Muscle of leg (tissue), 11 donors: Measurements from ENCODE around the gene PAFAH1B1. TPM values are rescaled to one million over a fixed set of nuclear protein-coding genes. Genes with fewer than 3 reads are reported as not detected.
"Not testable (repeated sequence)": the region's sequence is repeated elsewhere in the genome, so short reads cannot be mapped to it uniquely, and the experiment has no call there.

Experiments used
- DNase-seq: peaks from one replicate; pipeline ENCODE4 v3.0.0; 2013
- H3K27ac ChIP-seq: one replicate; pipeline ENCODE4 v1.5.1; 2013; ENCODE audit warnings: mild to moderate bottlenecking, low read length, control low read depth
- H3K27me3 ChIP-seq: one replicate; pipeline ENCODE4 v1.6.1; 2013; ENCODE audit warnings: low read length; ENCODE audit not compliant: control insufficient read depth, insufficient read depth
- H3K36me3 ChIP-seq: one replicate; pipeline ENCODE4 v1.6.1; 2013; ENCODE audit warnings: low read length; ENCODE audit not compliant: control insufficient read depth, insufficient read depth
- H3K4me1 ChIP-seq: one replicate; pipeline ENCODE4 v1.6.1; 2013; ENCODE audit warnings: low read length; ENCODE audit not compliant: control insufficient read depth, insufficient read depth
- H3K4me3 ChIP-seq: one replicate; pipeline ENCODE4 v1.5.1; 2013; ENCODE audit warnings: low read length, control low read depth
- H3K9me3 ChIP-seq: replicated peaks from 2 replicates; pipeline ENCODE4 v1.6.1; 2013; ENCODE audit warnings: low read depth, low read length; ENCODE audit not compliant: control insufficient read depth
- whole genome bisulfite sequencing: methylation state at CpG from one replicate; pipeline ENCODE4 v1.1.5; 2013; ENCODE audit warnings: missing lambda C conversion rate; ENCODE audit not compliant: insufficient coverage; 5-methylcytosine and 5-hydroxymethylcytosine counted together
- polyA plus RNA-seq, 8 donors: library from polyadenylated mRNA; unstranded; fragments of 120-200 nt; gene quantifications; one replicate each; pipeline versions ENCODE4 v1.2.1 to v1.2.3, GENCODE V29; 2013; ENCODE audit warnings: inconsistent platforms in 1 of 8, low replicate concordance in 1 of 8; ENCODE audit not compliant: insufficient read length in 8 of 8, insufficient read depth in 1 of 8
- total RNA-seq: library from RNA; stranded (reverse); fragments of 120-200 nt; gene quantifications from one replicate; pipeline ENCODE4 v1.2.4, GENCODE V29; 2013

The PAFAH1B1 gene
- total and polyA plus RNA-seq, 9 donors, result 70.2 to 107 (median 80.8) TPM

- WGBS, result 77% methylated on average over 3 of the region's 9 CpGs
- peaks cover 7% of the 10 kb centered on the region for H3K9me3 ChIP-seq
- DNase-seq, result no peak
- no peak overlapping the region for H3K4me3 ChIP-seq
- H3K36me3 ChIP-seq, result peaks cover under 1% of the 10 kb centered on the region
- no peaks in the 10 kb centered on the region for H3K27me3 ChIP-seq
- no peak overlapping the region for H3K27ac ChIP-seq
- no peaks in the 10 kb centered on the region for H3K4me1 ChIP-seq
Observed at GRCh38 chr17:2631211-2631610, 37.8 kb downstream of the PAFAH1B1 start.

- DNase-seq, result no peak
- Histone ChIP-seq H3K9me3 (no peaks in the 10 kb centered on the region), H3K36me3 (peaks cover 8% of the 10 kb centered on the region), H3K27ac (no peak overlapping the region), H3K27me3 (no peaks in the 10 kb centered on the region), H3K4me1 (no peaks in the 10 kb centered on the region), H3K4me3 (no peak overlapping the region)
- WGBS, result 75% methylated on average over 8 of the region's 9 CpGs
Observed at GRCh38 chr17:2634361-2634960, 41.0 kb downstream of the PAFAH1B1 start.

GRCh38 chr17:2635241-2635640 lies 41.8 kb downstream of the PAFAH1B1 start:
- H3K27ac ChIP-seq, result no peak overlapping the region

GRCh38 chr17:2635675-2636074 lies 42.2 kb downstream of the PAFAH1B1 start:
- H3K4me3 ChIP-seq, result no peak overlapping the region
- WGBS, result no CpG with 5 or more reads among the region's 2 CpGs
- H3K4me1 ChIP-seq, result no peaks in the 10 kb centered on the region
- H3K27me3 ChIP-seq, result no peaks in the 10 kb centered on the region
- no peaks in the 10 kb centered on the region for H3K9me3 ChIP-seq
- no peak for DNase-seq
- H3K27ac ChIP-seq, result no peak overlapping the region
- peaks cover 11% of the 10 kb centered on the region for H3K36me3 ChIP-seq

More at GRCh38 chr17:2635241-2635640, 41.8 kb downstream of the PAFAH1B1 start:
- no peak for DNase-seq
- no peaks in the 10 kb centered on the region for H3K27me3 ChIP-seq
- H3K9me3 ChIP-seq, result no peaks in the 10 kb centered on the region
- 96% methylated on average over 3 of the region's 3 CpGs for WGBS
- no peak overlapping the region for H3K4me3 ChIP-seq
- peaks cover 8% of the 10 kb centered on the region for H3K36me3 ChIP-seq
- H3K4me1 ChIP-seq, result no peaks in the 10 kb centered on the region

- WGBS, result 94% methylated on average over 12 of the region's 13 CpGs
- H3K36me3 ChIP-seq, result peaks cover 15% of the 10 kb centered on the region
- H3K27me3 ChIP-seq, result no peaks in the 10 kb centered on the region
- H3K4me3 ChIP-seq, result no peak overlapping the region
- no peaks in the 10 kb centered on the region for H3K4me1 ChIP-seq
- no peak for DNase-seq
- H3K27ac ChIP-seq, result no peak overlapping the region
- H3K9me3 ChIP-seq, result no peaks in the 10 kb centered on the region
Observed at GRCh38 chr17:2636169-2636930, 42.9 kb downstream of the PAFAH1B1 start.

GRCh38 chr17:2637422-2637821 lies 44.0 kb downstream of the PAFAH1B1 start:
- Histone ChIP-seq H3K4me1 (no peaks in the 10 kb centered on the region), H3K9me3 (no peaks in the 10 kb centered on the region)
- 63% methylated on average over 2 of the region's 6 CpGs for WGBS

GRCh38 chr17:2644971-2645370 lies 51.5 kb downstream of the PAFAH1B1 start:
- no CpG with 5 or more reads among the region's 6 CpGs for WGBS
- no peaks in the 10 kb centered on the region for H3K4me1 ChIP-seq
- H3K36me3 ChIP-seq, result peaks cover 38% of the 10 kb centered on the region
- H3K4me3 ChIP-seq, result no peak overlapping the region
- H3K27me3 ChIP-seq, result no peaks in the 10 kb centered on the region
- no peak overlapping the region for H3K27ac ChIP-seq
- no peaks in the 10 kb centered on the region for H3K9me3 ChIP-seq
- no peak for DNase-seq

More at GRCh38 chr17:2637422-2637821, 44.0 kb downstream of the PAFAH1B1 start:
- peaks cover 21% of the 10 kb centered on the region for H3K36me3 ChIP-seq
- H3K27me3 ChIP-seq, result no peaks in the 10 kb centered on the region
- H3K4me3 ChIP-seq, result no peak overlapping the region
- no peak for DNase-seq
- no peak overlapping the region for H3K27ac ChIP-seq

GRCh38 chr17:2647957-2648356 lies 54.5 kb downstream of the PAFAH1B1 start:
- no CpG with 5 or more reads among the region's 6 CpGs for WGBS
- DNase-seq, result no peak

GRCh38 chr17:2649191-2649590 lies 55.7 kb downstream of the PAFAH1B1 start:
- WGBS, result 100% methylated on average over 4 of the region's 11 CpGs
- peaks cover 17% of the 10 kb centered on the region for H3K36me3 ChIP-seq
- no peaks in the 10 kb centered on the region for H3K27me3 ChIP-seq
- no peak overlapping the region for H3K27ac ChIP-seq
- no peak for DNase-seq
- H3K4me3 ChIP-seq, result no peak overlapping the region
- H3K4me1 ChIP-seq, result no peaks in the 10 kb centered on the region
- no peaks in the 10 kb centered on the region for H3K9me3 ChIP-seq

More at GRCh38 chr17:2647957-2648356, 54.5 kb downstream of the PAFAH1B1 start:
- H3K27ac ChIP-seq, result no peak overlapping the region
- H3K4me1 ChIP-seq, result no peaks in the 10 kb centered on the region
- peaks cover 22% of the 10 kb centered on the region for H3K36me3 ChIP-seq
- no peaks in the 10 kb centered on the region for H3K27me3 ChIP-seq
- H3K4me3 ChIP-seq, result no peak overlapping the region
- H3K9me3 ChIP-seq, result no peaks in the 10 kb centered on the region

- not testable (repeated sequence) for H3K36me3 ChIP-seq, H3K9me3 ChIP-seq, H3K27ac ChIP-seq, H3K4me1 ChIP-seq, DNase-seq, H3K4me3 ChIP-seq, H3K27me3 ChIP-seq
- no CpG with 5 or more reads among the region's 3 CpGs for WGBS
Observed at GRCh38 chr17:2652911-2653310, 59.5 kb downstream of the PAFAH1B1 start.
